WTC11 (cell line): Measurements from ENCODE around the gene ACTG2. TPM values are rescaled to one million over a fixed set of nuclear protein-coding genes. Genes with fewer than 3 reads are reported as not detected.

ENCODE experiments used
- ATAC-seq: fragments of 200-7000 bp; cut with Tn5 transposase; 2 replicates; pipeline ENCODE4 v1.10.0; 2021; ENCODE audit warnings: mild to moderate bottlenecking, moderate library complexity
- CTCF ChIA-PET: fragments of 300-600 bp; sonication (Branson Sonifier 250); formaldehyde crosslinking; loops from one replicate; lab custom pipeline; 2021; ENCODE audit warnings: antibody characterized with exemption; lab: Charles Lee
- POLR2A ChIA-PET: fragments of 350-600 bp; sonication (Branson Sonifier 250); formaldehyde crosslinking; loops from one replicate; lab custom pipeline; 2021; ENCODE audit warnings: antibody characterized with exemption; lab: Charles Lee
- DNase-seq: peaks from one replicate; pipeline ENCODE4 v3.0.0; 2021; ENCODE audit warnings: low spot score
- H3K27ac Mint-ChIP-seq: 2 replicates; pipeline ENCODE4 v1.8.0; 2021; ENCODE audit warnings: mixed read lengths
- H3K27me3 Mint-ChIP-seq: 2 replicates; pipeline ENCODE4 v1.8.0; 2021; ENCODE audit warnings: low read depth, mild to moderate bottlenecking, moderate library complexity, mixed read lengths
- H3K36me3 Mint-ChIP-seq: 2 replicates; pipeline ENCODE4 v1.8.0; 2021; ENCODE audit warnings: mixed read lengths
- H3K4me1 Mint-ChIP-seq: 2 replicates; pipeline ENCODE4 v1.8.0; 2022; ENCODE audit warnings: mixed read lengths
- H3K4me3 Mint-ChIP-seq: 2 replicates; pipeline ENCODE4 v1.8.0; 2021; ENCODE audit warnings: mild to moderate bottlenecking, moderate library complexity, mixed read lengths
- H3K9me3 Mint-ChIP-seq: 2 replicates; pipeline ENCODE4 v1.8.0; 2021; ENCODE audit warnings: mixed read lengths
- ARID4B ChIP-seq: sonication (generic); formaldehyde crosslinking; IDR thresholded peaks from 2 replicates; pipeline ENCODE4 v1.8.0; 2023; ENCODE audit warnings: missing genetic modification reagents, mild to moderate bottlenecking, borderline replicate concordance
- ATF6 ChIP-seq: sonication (generic); formaldehyde crosslinking; IDR thresholded peaks from 2 replicates; pipeline ENCODE4 v1.8.1; 2023; ENCODE audit warnings: mild to moderate bottlenecking, missing genetic modification reagents
- FOXK1 ChIP-seq: sonication (generic); formaldehyde crosslinking; IDR thresholded peaks from 2 replicates; pipeline ENCODE4 v1.8.0; 2022; ENCODE audit warnings: mild to moderate bottlenecking, moderate library complexity, missing genetic modification reagents
- FOXP4 ChIP-seq: sonication (generic); formaldehyde crosslinking; IDR thresholded peaks from 2 replicates; pipeline ENCODE4 v1.8.0; 2022; ENCODE audit warnings: mild to moderate bottlenecking, missing genetic modification reagents
- GABPB1 ChIP-seq: sonication (generic); formaldehyde crosslinking; IDR thresholded peaks from 2 replicates; pipeline ENCODE4 v1.8.1; 2023; ENCODE audit warnings: mild to moderate bottlenecking, missing genetic modification reagents
- GTF2I ChIP-seq: fragments of 250-450 bp; sonication (Bioruptor Pico); conservative IDR thresholded peaks from 2 replicates; pipeline ENCODE4 v1.4.0; 2021; ENCODE audit warnings: mild to moderate bottlenecking
- JUN ChIP-seq: sonication (generic); formaldehyde crosslinking; IDR thresholded peaks from 2 replicates; pipeline ENCODE4 v1.8.0; 2023; ENCODE audit warnings: mild to moderate bottlenecking, missing genetic modification reagents
- OVOL2 ChIP-seq: fragments of 250-450 bp; sonication (Bioruptor Pico); IDR thresholded peaks from 2 replicates; pipeline ENCODE4 v1.9.0; 2021; ENCODE audit warnings: mild to moderate bottlenecking, borderline replicate concordance
- SMAD3 ChIP-seq: sonication (generic); formaldehyde crosslinking; IDR thresholded peaks from 2 replicates; pipeline ENCODE4 v1.8.0; 2022; ENCODE audit warnings: missing genetic modification reagents, mild to moderate bottlenecking, borderline replicate concordance
- TEAD4 ChIP-seq: sonication (generic); formaldehyde crosslinking; IDR thresholded peaks from 2 replicates; pipeline ENCODE4 v1.8.0; 2022; ENCODE audit warnings: mild to moderate bottlenecking, missing genetic modification reagents
- USF2 ChIP-seq: sonication (generic); formaldehyde crosslinking; IDR thresholded peaks from 2 replicates; pipeline ENCODE4 v1.8.1; 2023; ENCODE audit warnings: mild to moderate bottlenecking, missing genetic modification reagents, moderate library complexity
- ZBTB43 ChIP-seq: sonication (generic); formaldehyde crosslinking; IDR thresholded peaks from 2 replicates; pipeline ENCODE4 v1.8.1; 2023; ENCODE audit warnings: mild to moderate bottlenecking, missing genetic modification reagents
- ZNF317 ChIP-seq: sonication (generic); formaldehyde crosslinking; IDR thresholded peaks from 2 replicates; pipeline ENCODE4 v1.8.1; 2023; ENCODE audit warnings: low read depth, mild to moderate bottlenecking, moderate library complexity, missing genetic modification reagents, borderline replicate concordance
- ZNF396 ChIP-seq: fragments of 250-450 bp; sonication (Bioruptor Pico); IDR thresholded peaks from 2 replicates; pipeline ENCODE4 v1.8.0; 2021; ENCODE audit warnings: mild to moderate bottlenecking, moderate library complexity, borderline replicate concordance
- ZNF671 ChIP-seq: fragments of 250-450 bp; sonication (Bioruptor Pico); IDR thresholded peaks from 2 replicates; pipeline ENCODE4 v1.8.0; 2021; ENCODE audit warnings: mild to moderate bottlenecking
- total RNA-seq: library from RNA; stranded (reverse); gene quantifications from 3 replicates; pipeline ENCODE4 v1.2.3, GENCODE V29; 2021

ACTG2 gene
- total RNA-seq, 1 experiment from 2014 or later = 2.7 TPM

- ChIA-PET CTCF (interaction anchor here (0.7 kb wide), 1 partner anchor 1357 kb away, joined by 3 read pairs; no protein-coding TSS in a partner anchor), POLR2A (no interaction called here)
- no peak for ATAC-seq
- Mint-ChIP-seq H3K4me3 (no peak overlapping the region), H3K27me3 (no peaks in the 10 kb centered on the region), H3K36me3 (no peaks in the 10 kb centered on the region), H3K27ac (no peak overlapping the region), H3K9me3 (no peaks in the 10 kb centered on the region), H3K4me1 (no peaks in the 10 kb centered on the region)
- no peak for TF ChIP-seq USF2 (CRISPR knock-in tag)
- TF ChIP-seq SMAD3 (CRISPR knock-in tag) = no peak
- TF ChIP-seq FOXK1 (CRISPR knock-in tag) = no peak
- no peak for TF ChIP-seq ZNF317 (CRISPR knock-in tag)
- TF ChIP-seq GABPB1 (CRISPR knock-in tag) = no peak
- no peak for DNase-seq
Measured at GRCh38 chr2:73895473-73895872, 2.7 kb downstream of the ACTG2 start.

GRCh38 chr2:73896362-73897239 lies 3.8 kb downstream of the ACTG2 start:
- Mint-ChIP-seq H3K36me3 (no peaks in the 10 kb centered on the region), H3K27ac (no peak overlapping the region), H3K4me3 (no peak overlapping the region), H3K27me3 (no peaks in the 10 kb centered on the region)
- CTCF ChIA-PET = interaction anchor here (0.6 to 1.3 kb wide), 3 partner anchors 11 to 1356 kb away, joined by 3 to 5 read pairs (median 4); no protein-coding TSS in a partner anchor
- DNase-seq = no peak
- TF ChIP-seq ZBTB43 (CRISPR knock-in tag) (no peak), ZNF396 (CRISPR knock-in tag) (no peak), OVOL2 (no peak), FOXP4 (CRISPR knock-in tag) (no peak), ZNF671 (no peak), GTF2I (CRISPR knock-in tag) (no peak), ATF6 (CRISPR knock-in tag) (no peak), JUN (CRISPR knock-in tag) (no peak), ARID4B (CRISPR knock-in tag) (no peak), TEAD4 (CRISPR knock-in tag) (no peak)
- TF ChIP-seq, all 79 proteins: peak for 0
- Mint-ChIP-seq H3K4me1 (no peaks in the 10 kb centered on the region), H3K9me3 (no peaks in the 10 kb centered on the region)
- POLR2A ChIA-PET = interaction anchor here (0.7 kb wide), 1 partner anchor 1651 kb away, joined by 3 read pairs; no protein-coding TSS in a partner anchor
- ATAC-seq = no peak
